ENCODE measurements around the gene ARRDC4.

DNA sequence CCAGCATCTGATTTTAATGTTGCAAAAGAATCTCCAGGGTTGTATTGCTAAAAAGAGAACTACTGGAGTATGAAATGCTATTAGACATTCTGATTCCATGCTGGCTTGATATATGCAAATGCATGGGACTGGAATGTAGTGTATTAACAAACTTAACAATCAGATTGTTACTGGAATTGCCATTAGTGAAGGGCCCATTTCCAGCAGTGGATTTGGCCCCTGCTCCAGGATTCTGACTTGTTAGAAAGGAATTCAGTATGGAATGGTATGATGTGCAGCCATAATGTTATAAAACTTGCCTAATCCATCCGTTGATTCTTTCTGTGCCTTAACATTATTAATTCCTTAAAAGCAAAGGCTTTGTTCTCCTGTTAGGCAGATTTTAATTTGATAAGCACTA, 7.9 kb downstream of the ARRDC4 start:
- TF ChIP-seq, protein P1, sequence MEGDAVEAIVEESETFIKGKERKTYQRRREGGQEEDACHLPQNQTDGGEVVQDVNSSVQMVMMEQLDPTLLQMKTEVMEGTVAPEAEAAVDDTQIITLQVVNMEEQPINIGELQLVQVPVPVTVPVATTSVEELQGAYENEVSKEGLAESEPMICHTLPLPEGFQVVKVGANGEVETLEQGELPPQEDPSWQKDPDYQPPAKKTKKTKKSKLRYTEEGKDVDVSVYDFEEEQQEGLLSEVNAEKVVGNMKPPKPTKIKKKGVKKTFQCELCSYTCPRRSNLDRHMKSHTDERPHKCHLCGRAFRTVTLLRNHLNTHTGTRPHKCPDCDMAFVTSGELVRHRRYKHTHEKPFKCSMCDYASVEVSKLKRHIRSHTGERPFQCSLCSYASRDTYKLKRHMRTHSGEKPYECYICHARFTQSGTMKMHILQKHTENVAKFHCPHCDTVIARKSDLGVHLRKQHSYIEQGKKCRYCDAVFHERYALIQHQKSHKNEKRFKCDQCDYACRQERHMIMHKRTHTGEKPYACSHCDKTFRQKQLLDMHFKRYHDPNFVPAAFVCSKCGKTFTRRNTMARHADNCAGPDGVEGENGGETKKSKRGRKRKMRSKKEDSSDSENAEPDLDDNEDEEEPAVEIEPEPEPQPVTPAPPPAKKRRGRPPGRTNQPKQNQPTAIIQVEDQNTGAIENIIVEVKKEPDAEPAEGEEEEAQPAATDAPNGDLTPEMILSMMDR (conservative IDR thresholded peaks at IDR 0.05; ENCODE audit: low read length), result no peak
- no peak for TF ChIP-seq EZH2phosphoT487 (IDR thresholded peaks at IDR 0.05; ENCODE audit: borderline replicate concordance, low read depth, low read length)

Measured in OCI-LY7 (cell line).